Vagina (tissue), 2 donors: Measurements from ENCODE around the gene PRXL2B.
"Not testable (repeated sequence)": the region's sequence is repeated elsewhere in the genome, so short reads cannot be mapped to it uniquely, and the experiment has no call there.

Source experiments
- POLR2A ChIP-seq, 2 donors: fragments of 450-650 bp; IDR thresholded peaks; one replicate each; pipeline ENCODE4 v1.6.1; 2017; ENCODE audit warnings: antibody characterized with exemption in 2 of 2, mild to moderate bottlenecking in 2 of 2, moderate library complexity in 2 of 2
- TF ChIP-seq, protein P1 (sequence below), 3 experiments: fragments of 450-650 bp in 2 of 3; fragments of 200-600 bp in 1 of 3; sonication (generic) in 1 of 3; IDR thresholded peaks; one replicate each; pipeline ENCODE4 v1.5.1; 2017 to 2019; ENCODE audit warnings: antibody characterized with exemption in 3 of 3, mild to moderate bottlenecking in 2 of 3, moderate library complexity in 2 of 3

DNA sequence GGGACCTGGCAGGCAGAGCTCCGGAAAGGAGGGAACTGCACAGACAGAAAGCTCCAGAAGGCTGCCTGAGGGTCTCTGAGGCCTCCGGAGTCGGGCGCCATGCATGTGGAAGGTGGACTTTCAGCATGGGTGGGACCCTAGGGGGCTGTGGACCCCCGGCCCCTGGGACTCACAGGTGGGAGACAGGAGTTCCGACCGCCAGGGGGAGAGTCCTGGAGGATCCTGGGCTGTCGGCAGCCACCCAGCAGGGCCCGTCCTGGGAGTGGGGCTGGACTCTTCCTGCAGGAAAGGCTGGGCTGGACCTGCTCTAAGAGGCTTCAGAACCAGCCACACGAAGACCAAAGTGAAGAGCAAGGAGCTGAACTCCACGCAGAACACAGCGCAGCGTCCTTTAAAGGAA lies 16.9 kb upstream of the PRXL2B start:
- TF ChIP-seq, protein P1, sequence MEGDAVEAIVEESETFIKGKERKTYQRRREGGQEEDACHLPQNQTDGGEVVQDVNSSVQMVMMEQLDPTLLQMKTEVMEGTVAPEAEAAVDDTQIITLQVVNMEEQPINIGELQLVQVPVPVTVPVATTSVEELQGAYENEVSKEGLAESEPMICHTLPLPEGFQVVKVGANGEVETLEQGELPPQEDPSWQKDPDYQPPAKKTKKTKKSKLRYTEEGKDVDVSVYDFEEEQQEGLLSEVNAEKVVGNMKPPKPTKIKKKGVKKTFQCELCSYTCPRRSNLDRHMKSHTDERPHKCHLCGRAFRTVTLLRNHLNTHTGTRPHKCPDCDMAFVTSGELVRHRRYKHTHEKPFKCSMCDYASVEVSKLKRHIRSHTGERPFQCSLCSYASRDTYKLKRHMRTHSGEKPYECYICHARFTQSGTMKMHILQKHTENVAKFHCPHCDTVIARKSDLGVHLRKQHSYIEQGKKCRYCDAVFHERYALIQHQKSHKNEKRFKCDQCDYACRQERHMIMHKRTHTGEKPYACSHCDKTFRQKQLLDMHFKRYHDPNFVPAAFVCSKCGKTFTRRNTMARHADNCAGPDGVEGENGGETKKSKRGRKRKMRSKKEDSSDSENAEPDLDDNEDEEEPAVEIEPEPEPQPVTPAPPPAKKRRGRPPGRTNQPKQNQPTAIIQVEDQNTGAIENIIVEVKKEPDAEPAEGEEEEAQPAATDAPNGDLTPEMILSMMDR (IDR thresholded peaks at IDR 0.05) = not testable (repeated sequence)
- not testable (repeated sequence) for TF ChIP-seq POLR2A (IDR thresholded peaks at IDR 0.05)
